GM12878 (cell line): ENCODE results near the gene AKT1S1. TPM values are rescaled to one million over a fixed set of nuclear protein-coding genes. Genes with fewer than 3 reads are reported as not detected.
A peak's percentile ranks its signal among the peaks of the same experiment; 100 is the strongest.

Experiments
- BACH1 ChIP-seq: fragments of 450-650 bp; IDR thresholded peaks from 2 replicates; pipeline ENCODE4 v1.6.1; 2017; ENCODE audit warnings: mild to moderate bottlenecking, borderline replicate concordance
- CHD1 ChIP-seq: IDR thresholded peaks from 2 replicates; pipeline ENCODE4 v1.6.1; 2012; ENCODE audit warnings: low read depth, low read length, improper control_type of control experiment
- DPF2 ChIP-seq: fragments of 450-650 bp; IDR thresholded peaks from 2 replicates; pipeline ENCODE4 v1.6.1; 2017; ENCODE audit warnings: mild to moderate bottlenecking
- EED ChIP-seq: sonication (generic); IDR thresholded peaks from 2 replicates; pipeline ENCODE4 v1.6.1; 2016; ENCODE audit warnings: antibody characterized with exemption, low read depth
- IKZF2 ChIP-seq, 2 experiments: fragments of 450-650 bp; IDR thresholded peaks; 2 replicates each; pipeline ENCODE4 v1.6.1; 2017; ENCODE audit warnings: mild to moderate bottlenecking in 2 of 2, moderate library complexity in 2 of 2
- LARP7 ChIP-seq: fragments of 450-650 bp; IDR thresholded peaks from 2 replicates; pipeline ENCODE4 v1.6.1; 2017; ENCODE audit warnings: mild to moderate bottlenecking
- NFIC ChIP-seq: IDR thresholded peaks from 2 replicates; pipeline ENCODE4 v1.6.1; 2012; ENCODE audit warnings: low read depth, mild to moderate bottlenecking, inconsistent platforms, low read length, moderate library complexity
- PBX3 ChIP-seq: IDR thresholded peaks from 2 replicates; pipeline ENCODE4 v1.6.1; 2011; ENCODE audit warnings: mild to moderate bottlenecking, low read depth, low read length, moderate library complexity; ENCODE audit not compliant: insufficient replicate concordance
- RELA ChIP-seq: fragments of 450-650 bp; IDR thresholded peaks from 2 replicates; pipeline ENCODE4 v1.8.0; 2014; ENCODE audit warnings: borderline replicate concordance; ENCODE audit not compliant: partially characterized antibody
- RELB ChIP-seq: fragments of 450-650 bp; IDR thresholded peaks from 2 replicates; pipeline ENCODE4 v1.6.1; 2017; ENCODE audit warnings: low read depth, mild to moderate bottlenecking, moderate library complexity
- REST ChIP-seq: IDR thresholded peaks from 2 replicates; pipeline ENCODE4 v1.6.1; 2012; ENCODE audit warnings: mild to moderate bottlenecking, low read depth, low read length
- STAT3 ChIP-seq: IDR thresholded peaks from 2 replicates; pipeline ENCODE4 v1.6.1; 2011; ENCODE audit warnings: low read depth, low read length, improper control_type of control experiment
- ZBTB11 ChIP-seq: fragments of 450-650 bp; formaldehyde crosslinking; IDR thresholded peaks from 2 replicates; pipeline ENCODE4 v1.5.0; 2022; ENCODE audit warnings: mild to moderate bottlenecking, missing genetic modification characterization
- ZBTB40 ChIP-seq: fragments of 450-650 bp; IDR thresholded peaks from 2 replicates; pipeline ENCODE4 v1.6.1; 2016; ENCODE audit warnings: mild to moderate bottlenecking, moderate library complexity, borderline replicate concordance
- polyA plus RNA-seq, 11 experiments: library from polyadenylated mRNA; depleted of rRNA in 4 of 11; unstranded in 6 of 11; stranded (reverse) in 5 of 11; fragments of >200 nt; fragmentation: Nextera tagmentation in 4 of 11; fragmentation: Illumina TruSeq in 1 of 11; extraction: Ambion mirVana in 4 of 11; extraction: Trizol in 1 of 11; gene quantifications; 1 replicate in 1 of 11; 2 replicates in 10 of 11; pipeline versions ENCODE4 v1.2.1 to v1.2.3, GENCODE V29; 2011 to 2016; ENCODE audit warnings: inconsistent platforms in 2 of 11, missing spikeins in 2 of 11, low read depth in 1 of 11
- total RNA-seq, 4 experiments: library from RNA; depleted of rRNA in 3 of 4; stranded (reverse); fragments of >200 nt in 3 of 4; fragmentation: Illumina TruSeq in 1 of 4; extraction: Trizol in 1 of 4; gene quantifications; 2 replicates each; pipeline versions ENCODE4 v1.2.1 to v1.2.3, GENCODE V29; 2013 to 2021

AKT1S1 gene
- total and polyA plus RNA-seq, 10 of the 15 experiments (the other 5 are each of a cell fraction or from before 2014, with no cell fraction given), result 0.43 to 23.0 (median 12.3) TPM

- no peak for TF ChIP-seq ZBTB40
- no peak for TF ChIP-seq PBX3
- TF ChIP-seq RELA, result no peak
- TF ChIP-seq STAT3, result no peak
- TF ChIP-seq BACH1, result peak; percentile 84
- 0 out of 2 replicates have a peak, but pooled peaks have one; percentile 27 for TF ChIP-seq RELB
- no peak for TF ChIP-seq EED
- TF ChIP-seq LARP7, result no peak; the same call in 1 of the 2 replicates
- TF ChIP-seq DPF2, result peak; percentile 32; the same call in 1 of the 2 replicates
- no peak for TF ChIP-seq NFIC
- TF ChIP-seq REST, result no peak
- TF ChIP-seq IKZF2 (IDR thresholded peaks at IDR 0.05), result no peak; a peak in 1 of 4 replicates
- TF ChIP-seq CHD1, result no peak
- 0 out of 2 replicates have a peak, but pooled peaks have one; percentile 13 for TF ChIP-seq ZBTB11 (CRISPR knock-in tag)
Observed at GRCh38 chr19:49887665-49888509, 10.7 kb upstream of the AKT1S1 start (continued).
